Fibroblast of lung (primary cell): ENCODE data around the gene DPP10.

ENCODE experiments used
- EZH2 ChIP-seq: IDR thresholded peaks from 2 replicates; pipeline ENCODE4 v1.5.1; 2012; ENCODE audit warnings: low read length, control low read depth, mild to moderate bottlenecking; ENCODE audit errors: missing control alignments
- TF ChIP-seq, protein P1 (sequence below), 2 donors: IDR thresholded peaks in 1 of 2; conservative IDR thresholded peaks in 1 of 2; 1 replicate in 1 of 2; 2 replicates in 1 of 2; pipeline ENCODE4 v1.5.1; 2011 to 2012; ENCODE audit warnings: low read length in 2 of 2, control low read depth in 1 of 2, inconsistent platforms in 1 of 2, low read depth in 1 of 2, mild to moderate bottlenecking in 1 of 2

- TF ChIP-seq, protein P1, sequence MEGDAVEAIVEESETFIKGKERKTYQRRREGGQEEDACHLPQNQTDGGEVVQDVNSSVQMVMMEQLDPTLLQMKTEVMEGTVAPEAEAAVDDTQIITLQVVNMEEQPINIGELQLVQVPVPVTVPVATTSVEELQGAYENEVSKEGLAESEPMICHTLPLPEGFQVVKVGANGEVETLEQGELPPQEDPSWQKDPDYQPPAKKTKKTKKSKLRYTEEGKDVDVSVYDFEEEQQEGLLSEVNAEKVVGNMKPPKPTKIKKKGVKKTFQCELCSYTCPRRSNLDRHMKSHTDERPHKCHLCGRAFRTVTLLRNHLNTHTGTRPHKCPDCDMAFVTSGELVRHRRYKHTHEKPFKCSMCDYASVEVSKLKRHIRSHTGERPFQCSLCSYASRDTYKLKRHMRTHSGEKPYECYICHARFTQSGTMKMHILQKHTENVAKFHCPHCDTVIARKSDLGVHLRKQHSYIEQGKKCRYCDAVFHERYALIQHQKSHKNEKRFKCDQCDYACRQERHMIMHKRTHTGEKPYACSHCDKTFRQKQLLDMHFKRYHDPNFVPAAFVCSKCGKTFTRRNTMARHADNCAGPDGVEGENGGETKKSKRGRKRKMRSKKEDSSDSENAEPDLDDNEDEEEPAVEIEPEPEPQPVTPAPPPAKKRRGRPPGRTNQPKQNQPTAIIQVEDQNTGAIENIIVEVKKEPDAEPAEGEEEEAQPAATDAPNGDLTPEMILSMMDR (conservative IDR thresholded peaks at IDR 0.05 in 1 of 2, IDR thresholded peaks at IDR 0.05 in 1 of 2; ENCODE audit: low read depth in 1 of 2, low read length in 2 of 2): no peak
- TF ChIP-seq EZH2: no peak
Measured at GRCh38 chr2:114461116-114461515, 18.7 kb downstream of the DPP10 start.
